ENCODE results near the gene PSPH. TPM values are rescaled to one million over a fixed set of nuclear protein-coding genes. Genes with fewer than 3 reads are reported as not detected.

The PSPH gene
- total and polyA plus RNA-seq, 2 donors (not counting 3 experiments of a cell fraction or from before 2014, with no cell fraction given) = 11.8 to 24.2 TPM

GRCh38 chr7:55964261-55965099, 86.8 kb downstream of the PSPH start, which contains the start of gene NIPSNAP2:
NIPSNAP2 (plus strand) TSS chr7:55964585; CDS start chr7:55964610, 25 bp downstream.
- TF ChIP-seq POLR2AphosphoS5 (IDR thresholded peaks at IDR 0.05; ENCODE audit: insufficient read depth, low read depth, low read length) = peak; percentile 69
- TF ChIP-seq EZH2 (IDR thresholded peaks at IDR 0.05; ENCODE audit: borderline replicate concordance, low read depth, low read length, severe bottlenecking) = no peak
- peak; percentile 78 for TF ChIP-seq POLR2A (IDR thresholded peaks at IDR 0.05; ENCODE audit: low read depth, low read length)
- no peak for TF ChIP-seq MYC (IDR thresholded peaks at IDR 0.05; ENCODE audit: low read depth, low read length)
- TF ChIP-seq, protein P1, sequence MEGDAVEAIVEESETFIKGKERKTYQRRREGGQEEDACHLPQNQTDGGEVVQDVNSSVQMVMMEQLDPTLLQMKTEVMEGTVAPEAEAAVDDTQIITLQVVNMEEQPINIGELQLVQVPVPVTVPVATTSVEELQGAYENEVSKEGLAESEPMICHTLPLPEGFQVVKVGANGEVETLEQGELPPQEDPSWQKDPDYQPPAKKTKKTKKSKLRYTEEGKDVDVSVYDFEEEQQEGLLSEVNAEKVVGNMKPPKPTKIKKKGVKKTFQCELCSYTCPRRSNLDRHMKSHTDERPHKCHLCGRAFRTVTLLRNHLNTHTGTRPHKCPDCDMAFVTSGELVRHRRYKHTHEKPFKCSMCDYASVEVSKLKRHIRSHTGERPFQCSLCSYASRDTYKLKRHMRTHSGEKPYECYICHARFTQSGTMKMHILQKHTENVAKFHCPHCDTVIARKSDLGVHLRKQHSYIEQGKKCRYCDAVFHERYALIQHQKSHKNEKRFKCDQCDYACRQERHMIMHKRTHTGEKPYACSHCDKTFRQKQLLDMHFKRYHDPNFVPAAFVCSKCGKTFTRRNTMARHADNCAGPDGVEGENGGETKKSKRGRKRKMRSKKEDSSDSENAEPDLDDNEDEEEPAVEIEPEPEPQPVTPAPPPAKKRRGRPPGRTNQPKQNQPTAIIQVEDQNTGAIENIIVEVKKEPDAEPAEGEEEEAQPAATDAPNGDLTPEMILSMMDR (IDR thresholded peaks at IDR 0.05; ENCODE audit: extremely low read depth in 1 of 2, insufficient read depth in 1 of 2, low read depth in 1 of 2, low read length in 2 of 2) = peak; percentile 19 to 58
- TF ChIP-seq FOS (IDR thresholded peaks at IDR 0.05; ENCODE audit: borderline replicate concordance, insufficient read depth, low read length) = peak; percentile 3
- dilution Hi-C loops (cut with MboI; ENCODE audit: extremely low pct_ligation_motif_present, low sequenced_read_pairs) = no loop called here

More at GRCh38 chr7:55964261-55965099, 86.8 kb downstream of the PSPH start, which contains the start of gene NIPSNAP2:
- peak within 1 kb of the TSS; percentile 66 for H3K4me2 ChIP-seq (ENCODE audit: insufficient read depth, low read length)
- BruUV-seq (replicated peaks) = no TSS peak
- H3K4me3 ChIP-seq (replicated peaks in 1 of 3; ENCODE audit: insufficient read depth in 1 of 3, low read depth in 1 of 3, low read length in 3 of 3) = peak within 1 kb of the TSS; percentile 68 to 80 (median 77)
- ChIA-PET CTCF (interaction anchor here (0.6 to 3.2 kb wide), 16 partner anchors 14 to 1205 kb away, joined by 3 to 52 read pairs (median 4); partner anchors contain the start of genes CCT6A, PHKG1, PSPH and SEC61G), POLR2A (interaction anchor here (0.6 to 1.2 kb wide), 4 partner anchors 11 to 128 kb away, joined by 3 read pairs; partner anchors contain the start of genes CCT6A, PHKG1 and PSPH)
- no peaks in the 10 kb centered on the region for H3K4me1 ChIP-seq (ENCODE audit: control insufficient read depth, extremely low read depth, insufficient read depth, low read length)
- DNase-seq (ENCODE audit: low read depth, low spot score) = peak; percentile 56
- H3K79me2 ChIP-seq (ENCODE audit: control insufficient read depth, insufficient read depth, low read length) = peaks cover 13% of the 10 kb centered on the region
- H3K9ac ChIP-seq (replicated peaks; ENCODE audit: extremely low read depth, insufficient read depth, low read length) = peak within 1 kb of the TSS; percentile 89
- no peaks in the 10 kb centered on the region for H3K9me1 ChIP-seq (replicated peaks; ENCODE audit: control insufficient read depth, extremely low read depth, insufficient read depth, low read length)
- H2AFZ ChIP-seq (ENCODE audit: low read depth, low read length) = peak within 1 kb of the TSS; percentile 95
- FAIRE-seq = peak; percentile 63
- peak within 1 kb of the TSS; percentile 64 for H3K27ac ChIP-seq (ENCODE audit: insufficient read depth, low read depth, low read length)
- no peaks in the 10 kb centered on the region for H3K9me3 ChIP-seq (replicated peaks; ENCODE audit: control insufficient read depth, insufficient read depth, low read length)
- H3K36me3 ChIP-seq (ENCODE audit: control insufficient read depth in 2 of 2, extremely low read depth in 1 of 2, insufficient read depth in 2 of 2, low read length in 2 of 2) = peaks cover 0 to 3% of the 10 kb centered on the region in 2 experiments
- no peaks in the 10 kb centered on the region for H3K27me3 ChIP-seq (ENCODE audit: control insufficient read depth in 2 of 2, insufficient read depth in 2 of 2, low read length in 2 of 2)
- H4K20me1 ChIP-seq (replicated peaks; ENCODE audit: control insufficient read depth, extremely low read depth, insufficient read depth, low read length) = no peaks in the 10 kb centered on the region
- intact Hi-C loops (cut with micrococcal nuclease) = loop anchor here (1.0 to 10.0 kb wide), 7 partner anchors 77 to 390 kb away; partner anchors contain the start of genes CCT6A, CHCHD2, PSPH and VOPP1

All from endothelial cell of umbilical vein (primary cell).